WERI-Rb-1 (cell line): ENCODE measurements around the gene FTCD.

Experiments used
- DNase-seq: peaks from one replicate; pipeline ENCODE4 v3.0.0-alpha.2; 2020
- H3K27ac ChIP-seq: fragments of 250-450 bp; sonication (Bioruptor Pico); 2 replicates; pipeline ENCODE4 v1.5.1; 2020; ENCODE audit warnings: mild to moderate bottlenecking, moderate library complexity
- H3K27me3 ChIP-seq: fragments of 250-450 bp; sonication (Bioruptor Pico); 2 replicates; pipeline ENCODE4 v1.5.1; 2021; ENCODE audit warnings: mild to moderate bottlenecking, low read depth, moderate library complexity; ENCODE audit not compliant: insufficient read depth, severe bottlenecking
- H3K36me3 ChIP-seq: fragments of 250-450 bp; sonication (Bioruptor Pico); 2 replicates; pipeline ENCODE4 v1.5.1; 2020; ENCODE audit warnings: mild to moderate bottlenecking, moderate library complexity
- H3K4me3 ChIP-seq: 2 replicates; pipeline ENCODE4 v1.5.1; 2011; ENCODE audit warnings: low read depth, mild to moderate bottlenecking, control low read depth, low read length
- H3K9me3 ChIP-seq: fragments of 250-450 bp; sonication (Bioruptor Pico); 2 replicates; pipeline ENCODE4 v1.5.1; 2021; ENCODE audit warnings: mild to moderate bottlenecking, moderate library complexity; ENCODE audit not compliant: severe bottlenecking
- TF ChIP-seq, protein P1 (sequence below): IDR thresholded peaks from 2 replicates; pipeline ENCODE4 v1.5.1; 2011; ENCODE audit warnings: low read depth, mild to moderate bottlenecking, control low read depth, inconsistent platforms, low read length

FTCD gene

DNA sequence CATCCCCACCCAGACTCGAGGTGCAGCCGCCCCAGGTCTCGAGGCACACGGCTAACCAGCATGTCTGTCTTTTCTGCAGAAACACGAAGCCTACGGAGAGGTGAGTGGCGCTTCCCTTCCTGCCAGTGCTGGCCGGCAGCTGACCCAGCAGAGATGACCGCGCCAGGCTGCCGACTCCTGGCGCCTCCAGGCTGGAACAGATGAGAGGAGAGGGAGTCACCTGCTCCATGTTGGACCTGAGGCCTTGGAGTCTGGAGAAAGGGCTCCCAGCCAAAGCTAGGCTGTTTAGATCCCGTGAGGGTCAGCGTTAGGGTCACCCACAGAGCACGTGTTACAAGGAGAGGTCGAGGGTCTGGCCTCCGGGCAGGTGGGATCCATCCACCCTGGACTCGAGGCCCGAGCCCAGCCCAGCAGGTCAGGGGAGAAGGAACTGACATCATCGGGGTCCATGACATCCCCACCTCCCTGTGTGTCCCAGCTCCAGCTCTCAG lies 42.6 kb downstream of the FTCD start:
- Histone ChIP-seq H3K27ac (no peak overlapping the region), H3K36me3 (peaks cover 27% of the 10 kb centered on the region), H3K27me3 (no peaks in the 10 kb centered on the region), H3K9me3 (peaks cover 10% of the 10 kb centered on the region), H3K4me3 (no peak overlapping the region)
- TF ChIP-seq, protein P1, sequence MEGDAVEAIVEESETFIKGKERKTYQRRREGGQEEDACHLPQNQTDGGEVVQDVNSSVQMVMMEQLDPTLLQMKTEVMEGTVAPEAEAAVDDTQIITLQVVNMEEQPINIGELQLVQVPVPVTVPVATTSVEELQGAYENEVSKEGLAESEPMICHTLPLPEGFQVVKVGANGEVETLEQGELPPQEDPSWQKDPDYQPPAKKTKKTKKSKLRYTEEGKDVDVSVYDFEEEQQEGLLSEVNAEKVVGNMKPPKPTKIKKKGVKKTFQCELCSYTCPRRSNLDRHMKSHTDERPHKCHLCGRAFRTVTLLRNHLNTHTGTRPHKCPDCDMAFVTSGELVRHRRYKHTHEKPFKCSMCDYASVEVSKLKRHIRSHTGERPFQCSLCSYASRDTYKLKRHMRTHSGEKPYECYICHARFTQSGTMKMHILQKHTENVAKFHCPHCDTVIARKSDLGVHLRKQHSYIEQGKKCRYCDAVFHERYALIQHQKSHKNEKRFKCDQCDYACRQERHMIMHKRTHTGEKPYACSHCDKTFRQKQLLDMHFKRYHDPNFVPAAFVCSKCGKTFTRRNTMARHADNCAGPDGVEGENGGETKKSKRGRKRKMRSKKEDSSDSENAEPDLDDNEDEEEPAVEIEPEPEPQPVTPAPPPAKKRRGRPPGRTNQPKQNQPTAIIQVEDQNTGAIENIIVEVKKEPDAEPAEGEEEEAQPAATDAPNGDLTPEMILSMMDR: no peak
- DNase-seq: no peak

DNA sequence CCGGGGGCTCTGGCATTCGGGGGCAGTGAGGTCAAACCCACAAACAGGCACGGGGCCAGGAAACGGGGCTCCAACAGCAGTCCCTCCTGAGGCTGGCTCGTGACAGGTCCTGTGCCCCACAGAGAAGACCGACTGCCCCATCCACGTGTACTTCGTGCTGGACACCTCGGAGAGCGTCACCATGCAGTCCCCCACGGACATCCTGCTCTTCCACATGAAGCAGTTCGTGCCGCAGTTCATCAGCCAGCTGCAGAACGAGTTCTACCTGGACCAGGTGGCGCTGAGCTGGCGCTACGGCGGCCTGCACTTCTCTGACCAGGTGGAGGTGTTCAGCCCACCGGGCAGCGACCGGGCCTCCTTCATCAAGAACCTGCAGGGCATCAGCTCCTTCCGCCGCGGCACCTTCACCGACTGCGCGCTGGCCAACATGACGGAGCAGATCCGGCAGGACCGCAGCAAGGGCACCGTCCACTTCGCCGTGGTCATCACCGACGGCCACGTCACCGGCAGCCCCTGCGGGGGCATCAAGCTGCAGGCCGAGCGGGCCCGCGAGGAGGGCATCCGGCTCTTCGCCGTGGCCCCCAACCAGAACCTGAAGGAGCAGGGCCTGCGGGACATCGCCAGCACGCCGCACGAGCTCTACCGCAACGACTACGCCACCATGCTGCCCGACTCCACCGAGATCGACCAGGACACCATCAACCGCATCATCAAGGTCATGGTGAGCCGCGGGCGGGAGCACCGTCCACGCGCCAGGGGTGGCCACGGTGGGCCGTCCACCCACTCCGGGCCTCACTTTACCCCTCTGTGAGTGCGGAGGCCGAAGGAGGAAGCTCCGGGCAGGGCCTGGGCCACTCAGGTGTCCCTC lies 43.3 kb downstream of the FTCD start:
- DNase-seq: no peak
- TF ChIP-seq, protein P1: no peak
- no peaks in the 10 kb centered on the region for H3K27me3 ChIP-seq
- H3K9me3 ChIP-seq: peaks cover 12% of the 10 kb centered on the region
- no peak overlapping the region for H3K27ac ChIP-seq
- H3K4me3 ChIP-seq: no peak overlapping the region
- peaks cover 27% of the 10 kb centered on the region for H3K36me3 ChIP-seq

DNA sequence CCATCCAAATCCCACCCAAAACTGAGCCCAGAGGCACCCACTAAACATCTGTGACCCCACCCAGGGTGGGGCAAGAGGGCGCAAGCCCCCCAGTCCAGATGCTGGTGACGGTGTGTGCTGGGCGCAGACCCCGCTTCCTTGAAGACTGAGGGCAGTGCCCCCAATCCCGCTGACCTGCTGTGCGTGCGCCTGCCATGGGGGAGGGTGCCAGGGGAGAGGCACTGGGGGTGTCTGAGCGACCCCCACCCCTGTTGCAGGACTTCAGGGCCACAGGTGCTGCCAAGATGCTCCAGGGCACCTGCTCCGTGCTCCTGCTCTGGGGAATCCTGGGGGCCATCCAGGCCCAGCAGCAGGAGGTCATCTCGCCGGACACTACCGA lies 44.2 kb downstream of the FTCD start:
- DNase-seq: peak; percentile 8
- peaks cover 12% of the 10 kb centered on the region for H3K9me3 ChIP-seq
- peaks cover 27% of the 10 kb centered on the region for H3K36me3 ChIP-seq
- no peak overlapping the region for H3K4me3 ChIP-seq
- H3K27me3 ChIP-seq: no peaks in the 10 kb centered on the region
- TF ChIP-seq, protein P1: no peak
- no peak overlapping the region for H3K27ac ChIP-seq

DNA sequence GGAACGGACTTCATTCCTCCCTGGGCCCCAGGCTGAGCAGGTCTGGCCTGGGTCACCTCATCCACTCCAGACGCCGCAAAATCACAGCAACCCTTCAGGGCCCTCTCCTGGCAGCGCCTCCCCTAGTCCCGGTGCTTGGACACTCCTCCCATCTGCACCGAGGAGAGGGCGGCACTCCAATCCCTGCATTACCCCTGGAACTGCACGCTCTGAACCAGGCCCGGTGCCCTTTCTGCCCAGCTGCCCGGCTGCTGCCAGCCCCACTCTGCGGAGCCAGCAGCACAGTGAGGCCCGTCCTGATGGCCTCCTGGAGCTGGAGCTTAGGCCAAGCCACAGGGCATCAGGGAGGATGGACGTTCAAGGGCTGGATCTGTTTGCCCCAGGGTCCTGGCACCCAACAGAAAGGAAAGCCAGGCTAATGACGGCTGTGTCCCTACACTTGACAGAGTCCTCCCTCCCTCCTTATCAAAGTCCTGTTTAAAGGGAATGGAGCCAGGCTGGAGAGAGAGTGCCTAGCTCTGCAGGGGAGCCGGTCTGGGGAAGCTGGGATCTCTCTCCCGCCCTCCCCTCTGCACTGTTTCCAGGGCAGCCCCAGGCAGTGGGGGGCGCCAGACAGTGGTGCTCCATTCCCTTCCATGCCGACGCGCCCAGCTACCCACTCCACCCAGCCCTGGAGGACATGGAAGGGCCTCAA lies 44.7 kb downstream of the FTCD start:
- H3K27me3 ChIP-seq: no peaks in the 10 kb centered on the region
- no peak overlapping the region for H3K27ac ChIP-seq
- TF ChIP-seq, protein P1: no peak
- H3K4me3 ChIP-seq: no peak overlapping the region
- H3K9me3 ChIP-seq: peaks cover 12% of the 10 kb centered on the region
- H3K36me3 ChIP-seq: peaks cover 23% of the 10 kb centered on the region
- DNase-seq: peak; percentile 10

DNA sequence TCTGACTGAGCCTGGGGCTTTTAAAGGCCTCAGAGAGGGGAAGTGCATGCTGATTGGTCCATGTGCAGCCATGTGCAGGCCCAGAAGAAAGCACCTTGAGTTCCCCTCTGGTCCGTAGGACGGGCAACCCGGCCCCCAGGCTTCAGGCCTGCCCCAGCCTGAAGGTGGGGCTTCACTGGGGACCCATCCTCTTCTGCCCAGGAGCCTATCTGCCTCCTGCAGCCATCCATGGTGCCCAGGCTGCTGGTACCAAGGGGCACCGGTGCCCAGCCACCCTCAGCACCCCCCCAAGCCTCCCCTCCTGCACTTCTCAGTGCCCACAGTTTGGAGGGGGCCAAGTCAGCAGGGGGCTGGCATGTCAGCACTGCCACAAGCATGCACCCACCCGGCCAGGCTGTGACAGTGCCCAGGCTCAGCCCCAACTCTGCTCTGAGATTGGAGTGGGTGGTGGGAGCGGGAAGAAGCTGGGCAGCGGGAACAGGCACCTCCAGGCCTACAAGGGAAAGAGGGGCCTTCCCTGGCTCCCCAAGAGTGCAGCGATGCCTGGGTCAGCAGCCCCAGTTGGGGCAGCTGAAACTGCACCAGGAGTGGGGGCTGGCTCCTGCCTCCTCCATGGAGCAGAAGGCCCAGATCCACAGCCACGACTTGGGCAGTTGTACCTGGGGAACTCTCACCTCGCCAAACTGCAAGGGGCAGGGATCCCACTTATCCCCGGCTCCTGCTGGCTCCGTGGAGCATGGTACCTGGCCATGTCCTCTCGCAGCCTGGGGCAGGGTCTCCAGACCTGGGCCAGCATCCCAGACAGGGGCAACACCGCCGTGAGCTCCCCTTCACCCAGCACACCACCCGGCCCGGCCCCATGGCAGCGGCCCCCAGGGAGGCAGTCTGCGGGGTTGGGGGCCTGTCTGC lies 45.8 kb downstream of the FTCD start:
- Histone ChIP-seq H3K27me3 (no peaks in the 10 kb centered on the region), H3K9me3 (peaks cover 8% of the 10 kb centered on the region), H3K4me3 (no peak overlapping the region), H3K27ac (no peak overlapping the region), H3K36me3 (peaks cover 12% of the 10 kb centered on the region)
- TF ChIP-seq, protein P1: no peak
- no peak for DNase-seq
